Measurements from ENCODE around the gene KLRD1. TPM values are rescaled to one million over a fixed set of nuclear protein-coding genes. Genes with fewer than 3 reads are reported as not detected.

The KLRD1 gene
- 0.09 and 0.16 TPM in 2 replicates for total RNA-seq

GRCh38 chr12:10307630-10308029 lies at the start of gene KLRD1:
Gene KLRD1 (plus strand): TSS chr12:10307870. CDS start chr12:10308078, 208 bp downstream.

Other genes with a start within 250 kb of the KLRD1 start
- gene CLEC1A, start 208.9 kb upstream of the KLRD1 start, total RNA-seq: not detected in 2 replicates
- not detected in 2 replicates for gene CLEC7A, start 177.7 kb upstream of the KLRD1 start, total RNA-seq
- 0.16 TPM in 1 of 2 replicates, not detected in the other for gene OLR1, start 135.7 kb upstream of the KLRD1 start, total RNA-seq
- gene TMEM52B, start 128.8 kb upstream of the KLRD1 start, total RNA-seq: not detected in 2 replicates
- gene GABARAPL1, start 95.0 kb upstream of the KLRD1 start, total RNA-seq: 89.4 and 103 TPM in 2 replicates
- gene KLRK1, start 82.2 kb downstream of the KLRD1 start, total RNA-seq: not detected in 2 replicates
- gene KLRC4, start 101.9 kb downstream of the KLRD1 start, total RNA-seq: not detected in 2 replicates
- gene KLRC3, start 112.7 kb downstream of the KLRD1 start, total RNA-seq: not detected in 2 replicates
- gene KLRC2, start 128.1 kb downstream of the KLRD1 start, total RNA-seq: 0.43 TPM in 1 of 2 replicates, not detected in the other
- not detected in 2 replicates for gene KLRC1, start 145.5 kb downstream of the KLRD1 start, total RNA-seq
- gene EIF2S3B, start 198.0 kb downstream of the KLRD1 start, total RNA-seq: 0.34 and 0.95 TPM in 2 replicates